Kidney (tissue), 14 donors: ENCODE data around the gene GRID1. TPM values are rescaled to one million over a fixed set of nuclear protein-coding genes. Genes with fewer than 3 reads are reported as not detected.
"Not testable (repeated sequence)": the region's sequence is repeated elsewhere in the genome, so short reads cannot be mapped to it uniquely, and the experiment has no call there.

Source experiments
- DNase-seq, 5 donors: peaks; one replicate each; pipeline ENCODE4 v3.0.0-alpha.2; 2013 to 2020
- FAIRE-seq: peaks from 2 replicates; lab custom pipeline; 2012; peaks lifted over from hg19 to GRCh38; lab: Jason Lieb, UNC
- H3K27ac ChIP-seq, 2 donors: one replicate each; pipeline ENCODE4 v1.7.0; 2013; ENCODE audit warnings: low read depth in 2 of 2, low read length in 2 of 2, inconsistent platforms in 1 of 2
- H3K27me3 ChIP-seq: one replicate; pipeline ENCODE4 v1.7.1; 2013; ENCODE audit warnings: low read length, inconsistent platforms; ENCODE audit not compliant: control insufficient read depth, insufficient read depth
- H3K36me3 ChIP-seq, 3 donors: one replicate each; pipeline versions ENCODE4 v1.7.0 to v1.7.1; 2013; ENCODE audit warnings: low read length in 3 of 3, control low read depth in 1 of 3, inconsistent platforms in 1 of 3; ENCODE audit not compliant: insufficient read depth in 3 of 3, control insufficient read depth in 2 of 3
- H3K4me1 ChIP-seq, 3 donors: one replicate each; pipeline versions ENCODE4 v1.7.0 to v1.7.1; 2013; ENCODE audit warnings: low read length in 3 of 3, inconsistent platforms in 1 of 3, low read depth in 1 of 3; ENCODE audit not compliant: control insufficient read depth in 2 of 3, insufficient read depth in 2 of 3
- H3K4me3 ChIP-seq, 3 donors: one replicate each; pipeline versions ENCODE4 v1.7.0 to v1.8.1; 2013; ENCODE audit warnings: low read length in 3 of 3, control low read depth in 1 of 3, inconsistent platforms in 1 of 3
- H3K9ac ChIP-seq, 3 donors: one replicate each; pipeline versions ENCODE4 v1.7.0 to v1.7.1; 2013; ENCODE audit warnings: low read length in 3 of 3, control low read depth in 1 of 3, inconsistent platforms in 1 of 3
- H3K9me3 ChIP-seq, 3 donors: one replicate each; pipeline versions ENCODE4 v1.7.0 to v1.7.1; 2013; ENCODE audit warnings: low read length in 3 of 3, control low read depth in 1 of 3, inconsistent platforms in 1 of 3; ENCODE audit not compliant: control insufficient read depth in 2 of 3, insufficient read depth in 1 of 3
- intact Hi-C: fragments of 100-400 bp; cut with DNase I; formaldehyde crosslinking; loops from one replicate; pipeline ENCODE4 v1.11.1; 2022
- polyA plus RNA-seq: library from polyadenylated mRNA; stranded (reverse); fragments of 350-450 nt; fragmentation: Illumina TruSeq; extraction: RNeasy Lipid Tissue Mini Kit (QIAGEN cat#74804); gene quantifications from one replicate; pipeline ENCODE4 v1.2.3, GENCODE V29; 2014; ENCODE audit warnings: low read depth, low replicate concordance; ENCODE audit not compliant: insufficient read depth
- total RNA-seq: library from RNA; stranded (reverse); fragmentation: NEBNext Ultra II Directional; extraction: Animal tissue kit (Norgen Biotek cat#: 25700); gene quantifications from one replicate; pipeline ENCODE4 v1.2.1, GENCODE V29; 2021
- TF ChIP-seq, protein P1 (sequence below): IDR thresholded peaks from 3 replicates; pipeline ENCODE4 v1.5.1; 2012; ENCODE audit warnings: mild to moderate bottlenecking, moderate library complexity, borderline replicate concordance; ENCODE audit not compliant: insufficient read depth; ENCODE audit errors: extremely low read depth
- donor health status: control.
- donor health status: control.
- donor health status: control.
- donor health status: control.
- donor health status: control.
- donor health status: DM: yes; HTN: yes; CAD: no.
- donor health status: Normal renal cell carcinoma (clear cell type).

GRID1 gene
- total and polyA plus RNA-seq, 2 donors from 2014 or later, result 0.37 to 1.4 TPM

DNA sequence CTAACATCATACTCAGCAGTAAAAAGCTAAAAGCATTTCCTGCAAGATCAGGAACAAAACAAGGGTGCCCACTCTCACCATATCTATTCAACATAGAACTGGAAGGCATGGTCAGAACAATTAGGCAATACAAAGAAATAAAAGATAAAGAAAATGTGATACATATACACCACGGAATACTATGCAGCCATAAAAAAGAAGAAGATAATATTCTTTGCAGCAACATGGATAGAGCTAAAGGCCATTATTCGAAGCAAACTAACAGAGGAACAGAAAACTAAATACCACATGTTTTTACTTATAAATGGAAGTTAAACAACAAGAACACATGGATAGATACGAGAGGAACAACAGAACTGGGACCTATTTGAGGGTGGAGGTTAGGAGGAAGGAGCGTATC lies 652.7 kb downstream of the GRID1 start:
- no peaks in the 10 kb centered on the region for H3K4me1 ChIP-seq
- no peaks in the 10 kb centered on the region for H3K27me3 ChIP-seq
- H3K9ac ChIP-seq, result no peak overlapping the region
- DNase-seq (no peak), FAIRE-seq (no peak)
- intact Hi-C loops, result no loop called here
- no peak overlapping the region for H3K4me3 ChIP-seq
- H3K27ac ChIP-seq, result no peak overlapping the region
- no peaks in the 10 kb centered on the region for H3K36me3 ChIP-seq
- TF ChIP-seq, protein P1, sequence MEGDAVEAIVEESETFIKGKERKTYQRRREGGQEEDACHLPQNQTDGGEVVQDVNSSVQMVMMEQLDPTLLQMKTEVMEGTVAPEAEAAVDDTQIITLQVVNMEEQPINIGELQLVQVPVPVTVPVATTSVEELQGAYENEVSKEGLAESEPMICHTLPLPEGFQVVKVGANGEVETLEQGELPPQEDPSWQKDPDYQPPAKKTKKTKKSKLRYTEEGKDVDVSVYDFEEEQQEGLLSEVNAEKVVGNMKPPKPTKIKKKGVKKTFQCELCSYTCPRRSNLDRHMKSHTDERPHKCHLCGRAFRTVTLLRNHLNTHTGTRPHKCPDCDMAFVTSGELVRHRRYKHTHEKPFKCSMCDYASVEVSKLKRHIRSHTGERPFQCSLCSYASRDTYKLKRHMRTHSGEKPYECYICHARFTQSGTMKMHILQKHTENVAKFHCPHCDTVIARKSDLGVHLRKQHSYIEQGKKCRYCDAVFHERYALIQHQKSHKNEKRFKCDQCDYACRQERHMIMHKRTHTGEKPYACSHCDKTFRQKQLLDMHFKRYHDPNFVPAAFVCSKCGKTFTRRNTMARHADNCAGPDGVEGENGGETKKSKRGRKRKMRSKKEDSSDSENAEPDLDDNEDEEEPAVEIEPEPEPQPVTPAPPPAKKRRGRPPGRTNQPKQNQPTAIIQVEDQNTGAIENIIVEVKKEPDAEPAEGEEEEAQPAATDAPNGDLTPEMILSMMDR, result no peak
- peaks cover 0 to 4% (median 0%) of the 10 kb centered on the region in 3 donors for H3K9me3 ChIP-seq

DNA sequence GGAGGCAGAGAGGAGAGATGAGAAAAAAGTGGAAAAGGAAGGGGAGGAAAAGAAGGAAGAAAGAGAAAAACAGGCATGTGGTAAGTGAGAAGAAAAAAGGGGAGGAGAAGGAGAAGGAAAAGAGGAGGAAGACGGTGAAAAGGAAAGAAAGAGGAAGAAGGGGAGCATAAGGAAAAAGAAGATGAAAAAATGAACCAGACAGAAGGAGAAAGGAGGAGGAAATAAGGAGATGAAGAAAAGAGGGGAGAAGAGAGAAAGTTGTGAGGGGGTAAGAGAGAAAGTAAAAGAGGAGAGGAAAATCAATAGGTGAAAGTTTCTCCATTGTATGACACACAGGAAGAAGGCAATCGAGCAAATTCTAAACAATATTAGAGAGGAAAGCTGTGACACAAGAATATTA lies 663.8 kb downstream of the GRID1 start:
- no peak overlapping the region for H3K27ac ChIP-seq
- H3K9ac ChIP-seq, result no peak overlapping the region
- TF ChIP-seq, protein P1, result no peak
- H3K4me1 ChIP-seq, result no peaks in the 10 kb centered on the region
- no peaks in the 10 kb centered on the region for H3K27me3 ChIP-seq
- no peak overlapping the region for H3K4me3 ChIP-seq
- DNase-seq (no peak), FAIRE-seq (no peak)
- H3K9me3 ChIP-seq, result no peaks in the 10 kb centered on the region
- H3K36me3 ChIP-seq, result no peaks in the 10 kb centered on the region
- intact Hi-C loops, result no loop called here

DNA sequence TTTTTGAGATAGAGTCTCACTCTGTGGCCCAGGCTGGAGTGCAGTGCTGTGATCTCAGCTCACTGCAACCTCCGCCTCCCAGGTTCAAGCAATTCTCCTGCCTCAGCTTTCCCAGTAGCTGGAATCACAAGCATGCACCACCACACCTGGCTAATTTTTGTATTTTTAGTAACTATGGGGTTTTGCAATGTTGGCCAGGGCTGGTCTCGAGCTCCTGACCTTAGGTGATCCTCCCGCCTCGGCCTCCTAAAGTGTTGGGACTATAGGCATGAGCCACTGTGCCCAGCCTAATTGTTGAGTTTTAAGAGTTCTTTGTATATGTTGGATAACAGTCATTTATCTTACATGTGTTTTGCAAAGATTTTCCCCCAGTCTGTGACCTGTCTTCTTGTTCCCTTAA lies 667.5 kb downstream of the GRID1 start:
- H3K36me3 ChIP-seq, DNase-seq, H3K27ac ChIP-seq, H3K4me3 ChIP-seq, H3K9ac ChIP-seq, H3K4me1 ChIP-seq, H3K9me3 ChIP-seq, H3K27me3 ChIP-seq, intact Hi-C loops, FAIRE-seq: not testable (repeated sequence)

DNA sequence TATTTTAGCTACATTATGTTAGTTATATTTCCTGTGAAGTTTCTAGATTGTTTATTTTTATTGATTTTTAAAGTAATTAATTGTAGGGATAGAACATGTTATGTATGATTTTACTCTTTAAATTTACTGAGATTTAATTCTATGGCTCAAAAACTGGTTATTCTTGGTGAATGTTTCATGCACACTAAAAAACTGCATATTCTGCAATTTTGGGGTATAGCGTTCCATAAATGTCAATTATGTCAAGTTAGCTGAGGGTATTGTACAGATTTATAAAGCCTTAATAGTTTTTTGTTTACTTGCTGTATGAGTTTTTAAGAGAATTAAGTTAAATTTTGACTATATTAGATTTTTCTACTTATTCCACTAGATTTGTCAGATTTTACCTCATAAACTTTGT lies 669.7 kb downstream of the GRID1 start:
- Histone ChIP-seq H3K27me3 (no peaks in the 10 kb centered on the region), H3K4me3 (no peak overlapping the region), H3K36me3 (no peaks in the 10 kb centered on the region), H3K4me1 (no peaks in the 10 kb centered on the region), H3K9ac (no peak overlapping the region), H3K27ac (no peak overlapping the region), H3K9me3 (no peaks in the 10 kb centered on the region)
- no peak for DNase-seq
- FAIRE-seq, result no peak
- TF ChIP-seq, protein P1, result no peak
- intact Hi-C loops, result no loop called here
